Measurements from ENCODE around the gene FBXL22. TPM values are rescaled to one million over a fixed set of nuclear protein-coding genes. Genes with fewer than 3 reads are reported as not detected.

The FBXL22 gene
- total RNA-seq, 4 donors from 2014 or later = 3.0 to 28.1 (median 7.8) TPM

DNA sequence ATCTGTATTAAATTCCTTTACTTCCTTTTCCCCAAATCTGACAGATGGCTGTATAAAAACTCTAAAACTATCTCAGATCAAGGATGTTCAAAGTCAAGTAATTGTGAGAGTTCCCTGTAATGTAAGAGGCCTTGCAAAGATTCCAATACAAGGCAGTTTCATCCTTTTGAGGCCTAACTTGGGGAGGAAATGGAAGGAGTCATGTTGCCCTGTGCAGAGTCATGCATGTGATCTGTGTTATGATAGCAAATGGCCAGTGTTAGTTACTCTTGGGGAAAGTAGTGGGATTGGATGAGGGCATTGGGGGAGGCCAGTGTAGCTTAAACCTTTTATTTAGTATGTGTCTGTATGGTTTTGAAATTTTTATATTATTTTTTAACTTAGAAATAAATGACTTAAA is 23.7 kb upstream of the FBXL22 start:
- intact Hi-C loops (cut with DNase I; ENCODE audit: low total_unique reads) (no loop called here), in situ Hi-C loops (cut with MboI; ENCODE audit: low pct_ligation_motif_present in 1 of 4, low pct_unique_long_range_greater_than_20kb in 1 of 4, low sequenced_read_pairs in 3 of 4) (no loop called here)
- TF ChIP-seq, protein P1, sequence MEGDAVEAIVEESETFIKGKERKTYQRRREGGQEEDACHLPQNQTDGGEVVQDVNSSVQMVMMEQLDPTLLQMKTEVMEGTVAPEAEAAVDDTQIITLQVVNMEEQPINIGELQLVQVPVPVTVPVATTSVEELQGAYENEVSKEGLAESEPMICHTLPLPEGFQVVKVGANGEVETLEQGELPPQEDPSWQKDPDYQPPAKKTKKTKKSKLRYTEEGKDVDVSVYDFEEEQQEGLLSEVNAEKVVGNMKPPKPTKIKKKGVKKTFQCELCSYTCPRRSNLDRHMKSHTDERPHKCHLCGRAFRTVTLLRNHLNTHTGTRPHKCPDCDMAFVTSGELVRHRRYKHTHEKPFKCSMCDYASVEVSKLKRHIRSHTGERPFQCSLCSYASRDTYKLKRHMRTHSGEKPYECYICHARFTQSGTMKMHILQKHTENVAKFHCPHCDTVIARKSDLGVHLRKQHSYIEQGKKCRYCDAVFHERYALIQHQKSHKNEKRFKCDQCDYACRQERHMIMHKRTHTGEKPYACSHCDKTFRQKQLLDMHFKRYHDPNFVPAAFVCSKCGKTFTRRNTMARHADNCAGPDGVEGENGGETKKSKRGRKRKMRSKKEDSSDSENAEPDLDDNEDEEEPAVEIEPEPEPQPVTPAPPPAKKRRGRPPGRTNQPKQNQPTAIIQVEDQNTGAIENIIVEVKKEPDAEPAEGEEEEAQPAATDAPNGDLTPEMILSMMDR (IDR thresholded peaks at IDR 0.05) = no peak
- TF ChIP-seq POLR2A (IDR thresholded peaks at IDR 0.05) (no peak), POLR2AphosphoS5 (IDR thresholded peaks at IDR 0.05) (no peak), EP300 (IDR thresholded peaks at IDR 0.05; ENCODE audit: low read depth) (no peak)
- Histone ChIP-seq H3K9me3 (no peaks in the 10 kb centered on the region), H3K36me3 (peaks cover 0 to 58% (median 13%) of the 10 kb centered on the region in 4 donors), H3K27ac (no peak overlapping the region), H3K4me3 (no peak overlapping the region), H3K27me3 (no peaks in the 10 kb centered on the region), H3K4me1 (no peaks in the 10 kb centered on the region)
- DNase-seq = no peak

DNA sequence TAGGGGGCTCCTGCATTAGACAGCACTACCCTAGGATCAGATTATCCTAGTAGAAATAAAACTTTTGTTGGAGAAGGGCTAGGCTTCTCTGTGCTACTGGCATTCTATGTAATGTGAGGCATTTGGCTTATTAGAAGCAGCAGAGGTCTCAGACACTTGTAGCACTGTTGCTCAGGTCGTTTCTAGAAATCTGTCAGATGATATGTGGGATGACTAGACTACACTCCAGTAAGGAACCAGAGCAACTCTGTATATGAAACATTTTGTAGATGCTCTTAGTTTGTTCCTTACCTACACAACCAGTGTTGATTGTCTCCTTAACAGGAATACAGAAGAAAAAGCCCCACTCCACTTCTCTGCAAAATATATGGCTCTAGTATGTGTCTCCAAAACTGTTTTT is 21.9 kb upstream of the FBXL22 start:
- DNase-seq = no peak
- Histone ChIP-seq H3K36me3 (peaks cover 0 to 57% (median 11%) of the 10 kb centered on the region in 4 donors), H3K27ac (no peak overlapping the region), H3K4me3 (no peak overlapping the region), H3K4me1 (no peaks in the 10 kb centered on the region), H3K27me3 (no peaks in the 10 kb centered on the region), H3K9me3 (no peaks in the 10 kb centered on the region)
- WGBS, 2 donors (ENCODE audit: low coverage in 1 of 2) = 30 to 44% methylated on average over 1 of the region's 1 CpG
- TF ChIP-seq POLR2AphosphoS5 (IDR thresholded peaks at IDR 0.05) = no peak
- no peak for TF ChIP-seq POLR2A (IDR thresholded peaks at IDR 0.05)
- TF ChIP-seq, protein P1 (IDR thresholded peaks at IDR 0.05) = no peak
- no peak for TF ChIP-seq EP300 (IDR thresholded peaks at IDR 0.05; ENCODE audit: low read depth)
- in situ Hi-C loops (cut with MboI; ENCODE audit: low pct_ligation_motif_present in 1 of 4, low pct_unique_long_range_greater_than_20kb in 1 of 4, low sequenced_read_pairs in 3 of 4) (loop anchor here in 1 of 4 donors (25.0 kb wide), 1 partner anchor 288 kb away; the partner anchor contains the start of gene APH1B), intact Hi-C loops (cut with DNase I; ENCODE audit: low total_unique reads) (no loop called here)

DNA sequence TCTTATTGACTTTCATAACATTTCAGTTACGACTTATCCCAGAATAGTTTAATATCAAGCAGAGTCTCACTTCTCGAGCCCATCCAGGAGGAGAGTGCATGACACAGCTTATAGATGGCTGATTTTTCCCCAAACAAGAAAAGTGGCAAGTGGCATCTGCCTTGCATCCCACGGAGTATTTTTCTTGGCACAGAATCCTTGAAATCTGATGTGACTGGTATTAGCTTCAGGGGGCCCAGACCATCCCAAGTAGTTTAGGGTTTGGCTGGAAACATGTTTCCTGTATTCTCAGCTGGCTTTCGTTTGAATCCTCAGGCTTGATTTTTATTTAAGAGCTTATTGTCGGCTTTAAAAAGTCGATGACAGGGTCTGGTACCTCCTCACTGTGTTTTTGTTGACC is 20.7 kb upstream of the FBXL22 start:
- H3K4me1 ChIP-seq = no peaks in the 10 kb centered on the region
- no peak for DNase-seq
- WGBS, 2 donors (ENCODE audit: low coverage in 1 of 2) = 85 to 91% methylated on average over 6 of the region's 6 CpGs
- TF ChIP-seq EP300 (IDR thresholded peaks at IDR 0.05; ENCODE audit: low read depth) = no peak
- TF ChIP-seq, protein P1 (IDR thresholded peaks at IDR 0.05) = no peak
- no peak for TF ChIP-seq POLR2A (IDR thresholded peaks at IDR 0.05)
- TF ChIP-seq POLR2AphosphoS5 (IDR thresholded peaks at IDR 0.05) = no peak
- no peaks in the 10 kb centered on the region for H3K27me3 ChIP-seq
- no peaks in the 10 kb centered on the region for H3K9me3 ChIP-seq
- in situ Hi-C loops (cut with MboI; ENCODE audit: low pct_ligation_motif_present in 1 of 4, low pct_unique_long_range_greater_than_20kb in 1 of 4, low sequenced_read_pairs in 3 of 4) (loop anchor here in 1 of 4 donors (25.0 kb wide), 1 partner anchor 289 kb away; the partner anchor contains the start of gene APH1B), intact Hi-C loops (cut with DNase I; ENCODE audit: low total_unique reads) (no loop called here)
- no peak overlapping the region for H3K27ac ChIP-seq
- peaks cover 0 to 45% (median 5%) of the 10 kb centered on the region in 4 donors for H3K36me3 ChIP-seq
- no peak overlapping the region for H3K4me3 ChIP-seq

DNA sequence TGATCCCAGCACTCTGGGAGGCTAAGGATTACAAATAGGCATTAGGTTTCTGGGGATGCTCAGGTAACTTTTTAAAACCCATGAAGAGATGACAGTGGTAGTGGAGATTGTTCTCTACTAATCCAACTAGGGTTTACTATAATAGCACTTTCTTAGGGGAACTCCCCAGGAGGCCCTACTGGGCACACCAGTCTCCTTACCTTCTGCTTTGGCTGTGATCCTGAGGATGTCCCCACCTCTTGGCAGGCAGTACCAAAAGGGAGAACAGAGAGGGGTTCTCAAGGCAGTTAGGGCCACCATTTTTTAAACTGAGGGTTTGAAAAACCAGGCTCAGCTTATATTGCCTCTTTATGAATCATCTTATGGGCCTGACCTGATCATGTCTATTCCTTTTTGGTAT is 15.0 kb upstream of the FBXL22 start:
- no peak overlapping the region for H3K27ac ChIP-seq
- in situ Hi-C loops (cut with MboI; ENCODE audit: low pct_ligation_motif_present in 1 of 4, low pct_unique_long_range_greater_than_20kb in 1 of 4, low sequenced_read_pairs in 3 of 4) = loop anchor here in 1 of 4 donors (25.0 kb wide), 1 partner anchor 295 kb away; the partner anchor contains the start of gene APH1B
- no peaks in the 10 kb centered on the region for H3K9me3 ChIP-seq
- no peaks in the 10 kb centered on the region for H3K27me3 ChIP-seq
- H3K4me1 ChIP-seq = peaks cover 0 to 3% (median 0%) of the 10 kb centered on the region in 4 donors
- DNase-seq = no peak
- no peak overlapping the region for H3K4me3 ChIP-seq
- peaks cover 0 to 32% (median 3%) of the 10 kb centered on the region in 4 donors for H3K36me3 ChIP-seq
- intact Hi-C loops (cut with DNase I; ENCODE audit: low total_unique reads) = no loop called here
- TF ChIP-seq EP300 (IDR thresholded peaks at IDR 0.05; ENCODE audit: low read depth) (no peak), POLR2A (IDR thresholded peaks at IDR 0.05) (no peak), POLR2AphosphoS5 (IDR thresholded peaks at IDR 0.05) (no peak)
- TF ChIP-seq, protein P1 (IDR thresholded peaks at IDR 0.05) = no peak

All from transverse colon (tissue), 4 donors.